Measurements from ENCODE around the gene RNF113B.

Gene RNF113B

GRCh38 chr13:98175043-98175442, 2.0 kb downstream of the RNF113B start:
- H3K4me3 ChIP-seq (ENCODE audit: low read depth in 1 of 2, low read length in 2 of 2): no peak overlapping the region
- H3K4me1 ChIP-seq (ENCODE audit: insufficient read depth, low read length): no peaks in the 10 kb centered on the region
- no peaks in the 10 kb centered on the region for H3K9me3 ChIP-seq (ENCODE audit: insufficient read depth, low read length, severe bottlenecking)
- H3K27me3 ChIP-seq (ENCODE audit: insufficient read depth, low read length, poor library complexity): no peaks in the 10 kb centered on the region
- H3K27ac ChIP-seq (ENCODE audit: low read length): no peak overlapping the region
- H2AFZ ChIP-seq (ENCODE audit: low read depth, low read length): no peak overlapping the region
- DNase-seq (no peak), ATAC-seq (ENCODE audit: insufficient read depth, low read depth) (no peak)
- H3K36me3 ChIP-seq (ENCODE audit: insufficient read depth, low read length): no peaks in the 10 kb centered on the region
- H4K20me1 ChIP-seq (ENCODE audit: insufficient read depth, low read length): no peaks in the 10 kb centered on the region
- TF ChIP-seq EZH2 (IDR thresholded peaks at IDR 0.05; ENCODE audit: borderline replicate concordance, low read depth, low read length, severe bottlenecking) (no peak), CTCF (IDR thresholded peaks at IDR 0.05; ENCODE audit: borderline replicate concordance, extremely low read depth, low read length, poor library complexity, severe bottlenecking) (no peak)
- no peaks in the 10 kb centered on the region for H3K79me2 ChIP-seq (ENCODE audit: insufficient read depth, low read length)
- no peak overlapping the region for H3K4me2 ChIP-seq (ENCODE audit: insufficient read depth, low read length)
- no peak overlapping the region for H3K9ac ChIP-seq (ENCODE audit: low read depth, low read length)

- ATAC-seq (ENCODE audit: insufficient read depth, low read depth) (no peak), DNase-seq (no peak)
- Histone ChIP-seq H3K4me2 (ENCODE audit: insufficient read depth, low read length) (no peak overlapping the region), H3K27ac (ENCODE audit: low read length) (no peak overlapping the region), H3K9ac (ENCODE audit: low read depth, low read length) (no peak overlapping the region), H3K27me3 (ENCODE audit: insufficient read depth, low read length, poor library complexity) (no peaks in the 10 kb centered on the region), H3K79me2 (ENCODE audit: insufficient read depth, low read length) (no peaks in the 10 kb centered on the region), H3K4me1 (ENCODE audit: insufficient read depth, low read length) (no peaks in the 10 kb centered on the region), H3K36me3 (ENCODE audit: insufficient read depth, low read length) (no peaks in the 10 kb centered on the region), H2AFZ (ENCODE audit: low read depth, low read length) (no peak overlapping the region), H3K9me3 (ENCODE audit: insufficient read depth, low read length, severe bottlenecking) (no peaks in the 10 kb centered on the region), H4K20me1 (ENCODE audit: insufficient read depth, low read length) (no peaks in the 10 kb centered on the region), H3K4me3 (ENCODE audit: low read depth in 1 of 2, low read length in 2 of 2) (no peak overlapping the region)
- TF ChIP-seq CTCF (IDR thresholded peaks at IDR 0.05; ENCODE audit: borderline replicate concordance, extremely low read depth, low read length, poor library complexity, severe bottlenecking): no peak
- no peak for TF ChIP-seq EZH2 (IDR thresholded peaks at IDR 0.05; ENCODE audit: borderline replicate concordance, low read depth, low read length, severe bottlenecking)
Observed at GRCh38 chr13:98174307-98174706, 2.8 kb downstream of the RNF113B start.

DNA sequence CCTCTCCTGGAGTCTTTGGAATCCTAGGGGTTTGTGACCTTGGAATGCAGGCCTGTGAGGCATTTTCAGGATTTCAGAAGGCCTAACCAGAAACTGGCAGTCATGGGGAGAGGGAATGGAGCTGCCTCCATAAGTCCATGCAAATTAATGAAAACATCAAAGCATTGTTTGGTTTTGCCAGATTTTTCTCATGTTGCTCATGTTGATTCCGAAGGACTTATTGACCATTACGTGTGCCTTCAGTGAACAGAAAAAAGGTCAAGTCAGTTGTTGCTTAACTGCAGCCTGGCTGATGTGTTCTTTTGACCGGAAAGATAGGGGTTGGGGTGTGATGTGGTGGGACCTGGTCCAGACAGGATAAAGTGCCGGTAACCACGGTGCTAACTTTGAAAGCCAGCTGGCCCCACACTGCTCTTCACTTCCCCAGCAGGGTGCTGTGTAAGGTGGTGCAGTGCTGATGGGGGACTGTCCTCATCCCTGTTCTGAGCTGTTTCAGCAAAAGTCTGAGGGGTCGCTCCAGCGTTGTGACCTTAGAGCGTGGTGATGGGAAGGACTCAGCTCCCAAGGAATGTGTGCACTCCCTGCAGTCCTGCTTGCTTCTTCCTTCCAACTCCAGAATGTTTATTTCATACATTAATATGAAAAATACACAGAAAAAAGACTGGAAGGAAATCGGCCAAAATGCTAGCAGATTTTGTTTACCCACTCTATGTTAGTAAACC, 3.5 kb downstream of the RNF113B start:
- Histone ChIP-seq H3K27ac (ENCODE audit: low read length) (no peak overlapping the region), H3K79me2 (ENCODE audit: insufficient read depth, low read length) (no peaks in the 10 kb centered on the region), H3K9me3 (ENCODE audit: insufficient read depth, low read length, severe bottlenecking) (no peaks in the 10 kb centered on the region), H3K36me3 (ENCODE audit: insufficient read depth, low read length) (no peaks in the 10 kb centered on the region), H3K9ac (ENCODE audit: low read depth, low read length) (no peak overlapping the region), H3K4me2 (ENCODE audit: insufficient read depth, low read length) (no peak overlapping the region), H4K20me1 (ENCODE audit: insufficient read depth, low read length) (no peaks in the 10 kb centered on the region), H3K4me1 (ENCODE audit: insufficient read depth, low read length) (no peaks in the 10 kb centered on the region), H3K4me3 (ENCODE audit: low read depth in 1 of 2, low read length in 2 of 2) (no peak overlapping the region), H2AFZ (ENCODE audit: low read depth, low read length) (no peak overlapping the region), H3K27me3 (ENCODE audit: insufficient read depth, low read length, poor library complexity) (no peaks in the 10 kb centered on the region)
- TF ChIP-seq CTCF (IDR thresholded peaks at IDR 0.05; ENCODE audit: borderline replicate concordance, extremely low read depth, low read length, poor library complexity, severe bottlenecking) (no peak), EZH2 (IDR thresholded peaks at IDR 0.05; ENCODE audit: borderline replicate concordance, low read depth, low read length, severe bottlenecking) (no peak)
- DNase-seq (no peak), ATAC-seq (ENCODE audit: insufficient read depth, low read depth) (no peak)

All from DND-41 (cell line).